HUDEP-2 (cell line): ENCODE data around the gene ZNF514.
"Not testable (repeated sequence)": the region's sequence is repeated elsewhere in the genome, so short reads cannot be mapped to it uniquely, and the experiment has no call there.

ENCODE experiments used
- DNase-seq, 76 experiments: peaks; one replicate each; lab custom pipeline; 2025; ENCODE audit not compliant: unreplicated experiment in 76 of 76; lab: John Stamatoyannopoulos, UW

ZNF514 gene

DNA sequence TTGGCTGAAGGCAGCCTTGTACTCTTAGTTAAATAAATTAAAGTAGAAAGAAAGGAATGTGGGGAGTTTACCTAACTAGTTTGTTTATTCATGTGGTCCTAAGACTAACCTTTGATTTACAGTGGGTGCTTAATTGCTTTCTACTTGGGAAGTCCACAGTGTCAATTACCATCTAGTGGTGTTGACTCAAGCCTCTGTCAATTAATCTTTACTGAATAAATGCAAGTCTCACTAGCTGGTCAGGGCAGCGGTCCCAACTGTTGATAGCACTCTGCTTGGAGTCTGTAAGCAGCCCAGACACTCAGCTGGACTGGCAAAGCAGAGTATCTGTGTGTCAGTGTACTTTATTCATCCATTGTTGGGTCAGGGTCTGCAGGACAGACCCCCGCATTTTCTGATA lies 15.8 kb downstream of the ZNF514 start:
- no peak for DNase-seq

DNA sequence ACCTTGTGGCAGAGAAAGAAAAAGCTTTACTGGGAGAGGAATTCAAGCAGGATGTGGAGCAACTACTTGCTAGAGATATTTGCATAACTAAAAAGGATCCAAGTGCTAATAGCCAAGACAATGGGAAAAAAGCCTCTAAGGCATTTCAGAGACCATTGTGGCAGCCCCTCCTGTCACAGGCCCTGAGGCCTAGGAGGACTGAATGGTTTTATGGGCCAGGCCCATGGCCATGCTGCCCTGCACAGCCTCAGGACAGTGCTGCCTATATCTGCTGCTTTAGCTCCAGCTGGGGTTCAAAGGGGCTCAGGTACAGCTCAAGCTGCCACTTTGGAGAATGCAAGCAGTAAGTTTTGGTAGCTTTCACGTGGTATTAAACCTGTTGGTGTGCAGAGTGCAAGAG lies 20.9 kb downstream of the ZNF514 start:
- DNase-seq: no peak

DNA sequence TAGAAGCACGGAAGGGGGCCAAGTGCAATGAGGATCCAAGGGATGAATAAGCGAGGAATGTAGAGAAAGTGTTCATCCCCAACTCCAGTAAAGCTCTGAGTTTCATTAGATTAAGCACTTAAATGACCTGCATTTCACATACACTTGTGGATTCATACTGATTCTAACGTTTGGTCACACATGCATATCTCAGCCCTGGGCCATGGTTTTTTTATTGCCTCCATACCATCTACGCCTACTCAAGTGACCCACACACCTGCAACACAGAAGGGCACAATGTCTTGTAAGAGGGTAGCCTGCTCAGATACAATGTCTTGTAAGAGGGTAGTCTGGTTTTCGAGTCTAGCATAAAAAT lies 37.5 kb downstream of the ZNF514 start:
- DNase-seq: no peak

DNA sequence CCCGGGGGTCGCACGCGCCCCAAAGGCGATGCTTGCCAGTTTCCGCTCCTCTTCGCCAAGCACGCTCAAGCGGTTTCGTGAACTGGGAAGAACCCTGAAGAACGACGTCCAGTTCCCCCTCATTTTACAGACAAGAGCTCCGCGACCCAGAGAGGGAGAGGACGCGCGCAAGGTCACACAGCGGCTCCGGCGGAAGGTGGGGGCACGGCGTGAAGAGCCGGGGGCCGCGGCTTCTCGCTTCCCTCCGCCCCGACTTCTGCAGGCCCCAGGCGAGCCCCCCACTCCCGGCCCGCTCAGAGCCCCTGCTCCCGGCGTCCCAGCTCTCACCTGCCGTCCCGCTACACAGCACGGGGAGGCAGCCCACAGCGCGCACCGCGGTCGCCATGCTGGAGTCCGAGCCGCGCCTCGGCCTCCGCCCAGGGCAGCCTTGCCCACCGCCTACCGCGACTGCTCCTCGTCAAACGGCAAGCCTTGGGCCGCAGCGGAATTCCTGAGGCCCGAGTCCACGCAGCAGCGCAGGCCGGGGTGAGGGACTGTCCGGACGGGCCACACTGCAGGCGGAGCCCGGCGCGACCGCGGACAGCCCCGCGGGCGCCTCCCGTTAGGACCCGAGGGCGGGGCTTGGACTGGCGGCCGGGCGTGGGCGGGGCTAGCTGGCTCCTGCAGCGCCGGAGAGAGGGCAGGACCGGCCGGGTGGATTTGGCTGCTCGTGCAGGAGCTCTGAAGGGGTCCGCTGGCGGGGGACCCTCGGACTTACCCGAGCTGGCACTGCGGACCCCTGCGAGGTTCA lies 38.0 kb downstream of the ZNF514 start, which contains the start of gene MRPS5:
Gene MRPS5, minus strand, starts transcription at position 402 of the 790 bp plus-strand sequence. Its CDS starts 17 bp downstream, at position 385.
- peak in 73 of 76 experiments; percentile 3 to 89 (median 70) for DNase-seq

DNA sequence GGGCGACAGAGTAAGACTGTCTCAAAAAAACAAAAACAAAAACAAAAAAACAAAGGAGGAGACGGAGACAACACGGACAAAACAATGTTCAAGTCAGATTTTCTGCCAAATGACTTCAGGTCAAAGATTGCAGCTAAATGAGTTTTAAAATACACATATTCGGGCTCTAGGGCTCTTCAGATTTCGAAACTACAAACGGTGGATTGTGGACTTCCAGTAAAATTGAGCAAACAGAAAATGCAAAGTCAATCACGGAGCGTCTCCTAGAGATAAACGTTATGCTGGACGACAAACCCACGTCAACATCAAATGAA lies 38.6 kb downstream of the ZNF514 start:
- no peak for DNase-seq

DNA sequence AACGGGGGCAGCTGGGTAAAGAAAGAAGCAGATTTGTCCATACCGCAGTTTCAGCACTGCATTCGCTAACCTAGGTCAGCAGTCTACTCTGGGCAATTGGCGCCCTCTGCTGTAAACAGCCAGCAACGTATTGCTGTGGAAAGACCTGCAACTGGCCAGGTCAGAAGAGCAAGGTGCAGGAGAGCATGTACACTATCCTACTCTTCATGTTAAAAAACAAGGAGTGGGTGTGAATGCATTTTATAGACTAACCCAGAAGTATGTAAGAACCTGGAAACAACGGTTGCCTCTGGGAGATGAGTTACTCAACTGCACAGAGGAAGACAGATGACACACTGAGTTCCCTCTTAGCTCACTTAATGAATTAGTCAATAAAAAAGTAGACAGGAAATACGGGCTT lies 44.2 kb downstream of the ZNF514 start:
- DNase-seq: peak in 64 of 76 experiments; percentile 6 to 67 (median 36)

DNA sequence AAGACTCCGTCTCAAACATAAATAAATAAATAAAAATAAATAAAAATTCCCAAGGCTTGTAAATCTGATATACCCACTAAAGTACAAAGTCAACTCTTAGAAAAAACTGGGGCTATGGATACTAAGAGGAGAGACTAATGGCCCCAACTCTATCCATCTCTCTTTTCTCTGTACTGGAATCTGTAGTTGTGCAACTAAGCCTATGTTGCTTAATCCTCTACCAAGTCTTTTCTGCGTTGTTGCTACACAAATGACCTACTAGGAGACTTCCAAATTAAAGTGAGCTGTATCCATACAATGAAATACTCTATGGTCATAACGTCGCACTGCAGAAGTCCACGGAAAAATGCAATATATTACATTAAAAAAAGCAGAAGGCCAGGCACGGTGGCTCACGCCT lies 46.2 kb downstream of the ZNF514 start:
- no peak for DNase-seq

DNA sequence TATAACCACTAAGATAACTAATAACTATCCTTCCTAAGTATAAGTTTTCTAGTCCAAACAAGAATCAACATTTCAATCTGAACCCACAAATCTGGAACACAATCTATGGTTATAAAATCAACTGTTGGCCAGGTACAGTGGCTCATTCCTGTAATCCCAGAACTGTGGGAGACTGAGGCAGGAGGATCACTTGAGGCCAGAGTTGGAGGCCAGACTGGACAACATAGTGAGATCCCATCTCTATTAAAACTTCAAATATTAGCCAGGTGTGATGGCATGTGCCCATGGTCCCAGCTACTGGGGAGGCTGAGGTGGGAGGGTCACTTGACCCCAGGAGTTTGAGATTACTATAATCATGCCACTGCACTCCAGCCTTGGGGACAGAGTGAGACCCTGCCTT lies 49.3 kb downstream of the ZNF514 start:
- DNase-seq: no peak

- no peak for DNase-seq
These were observed 50.4 kb downstream of the ZNF514 start for GRCh38 chr2:95109260-95109659.

DNA sequence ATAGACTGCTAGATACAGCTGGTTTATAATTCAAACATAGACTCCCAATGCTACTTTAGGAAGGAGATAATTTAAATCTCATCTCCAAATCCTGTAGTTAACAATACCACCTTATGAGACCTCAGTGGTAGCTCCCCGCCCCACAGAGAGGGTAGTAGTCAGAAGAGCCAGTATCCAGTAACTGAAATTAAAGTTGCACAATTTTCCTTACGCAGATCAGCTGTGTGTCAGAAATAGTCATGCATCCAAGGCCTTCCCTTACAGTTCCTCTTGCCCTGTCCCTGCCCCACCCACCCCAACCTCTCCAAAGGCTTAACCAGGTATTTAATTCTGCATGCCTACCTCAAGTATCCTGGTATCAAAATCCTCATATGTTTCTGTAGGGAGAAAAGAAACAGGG lies 53.6 kb downstream of the ZNF514 start:
- no peak for DNase-seq

DNA sequence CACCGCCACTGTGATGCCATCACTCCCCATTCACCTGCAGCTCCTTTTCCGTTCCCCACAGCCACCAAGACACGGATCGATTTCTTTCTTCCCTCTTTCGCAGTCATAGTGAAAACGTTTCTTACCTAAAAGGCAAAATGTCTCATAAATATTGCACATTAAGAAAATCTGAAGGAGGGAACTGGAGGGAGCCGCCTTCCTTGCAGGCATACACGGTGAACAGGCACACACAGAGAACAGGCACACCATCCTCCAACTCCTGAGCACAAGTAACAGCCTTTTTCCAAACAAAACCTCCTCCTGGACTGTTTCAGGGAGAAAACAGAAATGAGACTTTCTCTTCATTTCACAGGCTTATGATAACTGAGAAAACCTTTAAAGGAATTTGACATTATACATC lies 55.0 kb downstream of the ZNF514 start:
- no peak for DNase-seq

- no peak for DNase-seq
These were observed 59.7 kb downstream of the ZNF514 start for GRCh38 chr2:95099910-95100309.

DNA sequence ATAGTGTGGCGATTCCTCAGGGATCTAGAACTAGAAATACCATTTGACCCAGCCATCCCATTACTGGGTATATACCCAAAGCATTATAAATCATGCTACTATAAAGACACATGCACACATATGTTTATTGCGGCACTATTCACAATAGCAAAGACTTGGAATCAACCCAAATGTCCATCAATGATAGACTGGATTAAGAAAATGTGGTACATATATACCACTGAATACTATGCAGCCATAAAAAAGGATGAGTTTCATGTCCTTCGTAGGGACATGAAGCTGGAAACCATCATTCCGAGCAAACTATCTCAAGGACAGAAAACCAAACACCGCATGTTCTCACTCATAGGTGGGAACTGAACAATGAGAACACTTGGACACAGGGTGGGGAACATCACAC lies 61.4 kb downstream of the ZNF514 start:
- not testable (repeated sequence) for DNase-seq
